SU-DHL-6 (cell line): ENCODE data around the gene RUNX1.

Experiments
- H2AFZ ChIP-seq: fragments of 200-600 bp; sonication (generic); 2 replicates; pipeline ENCODE4 v1.6.1; 2014; ENCODE audit warnings: low read depth, mild to moderate bottlenecking, moderate library complexity, mixed read lengths, antibody characterized with exemption, low read length; ENCODE audit not compliant: severe bottlenecking
- H3F3A ChIP-seq: fragments of 200-600 bp; shearing (Covaris generic); 2 replicates; pipeline ENCODE4 v1.6.0; 2016; ENCODE audit warnings: antibody characterized with exemption, mild to moderate bottlenecking; ENCODE audit not compliant: insufficient read depth
- H3K27ac ChIP-seq: fragments of 200-600 bp; sonication (generic); 2 replicates; pipeline ENCODE4 v1.5.1; 2016; ENCODE audit warnings: low read depth, mild to moderate bottlenecking, low read length, moderate library complexity, mixed read lengths
- H3K27me3 ChIP-seq: fragments of 200-600 bp; sonication (generic), shearing (Covaris generic); 2 replicates; pipeline ENCODE4 v1.6.0; 2014; ENCODE audit warnings: mild to moderate bottlenecking, low read length
- H3K36me3 ChIP-seq: fragments of 200-600 bp; sonication (generic); 2 replicates; pipeline ENCODE4 v1.6.1; 2014; ENCODE audit warnings: mild to moderate bottlenecking, low read length, mixed read lengths
- H3K4me2 ChIP-seq: fragments of 300-600, 200-600 bp; shearing (Covaris generic), sonication (generic); 2 replicates; pipeline ENCODE4 v1.6.0; 2014; ENCODE audit warnings: low read length, low read depth, mild to moderate bottlenecking; ENCODE audit not compliant: poor library complexity, severe bottlenecking
- H3K4me3 ChIP-seq: fragments of 200-600 bp; sonication (generic); 2 replicates; pipeline ENCODE4 v1.5.1; 2014; ENCODE audit warnings: antibody characterized with exemption, low read length, mild to moderate bottlenecking, mixed read lengths; ENCODE audit not compliant: insufficient read depth, poor library complexity, severe bottlenecking
- H3K79me2 ChIP-seq: fragments of 200-600 bp; sonication (generic); 2 replicates; pipeline ENCODE4 v1.6.1; 2014; ENCODE audit warnings: mild to moderate bottlenecking, low read length, moderate library complexity; ENCODE audit not compliant: insufficient read depth
- H3K9ac ChIP-seq: fragments of 200-600 bp; sonication (generic); 2 replicates; pipeline ENCODE4 v1.7.0; 2014; ENCODE audit warnings: mild to moderate bottlenecking, low read length
- H3K9me2 ChIP-seq: fragments of 200-600 bp; sonication (generic); replicated peaks from 2 replicates; pipeline ENCODE4 v1.6.1; 2014; ENCODE audit warnings: low read length; ENCODE audit not compliant: insufficient read depth
- H3K9me3 ChIP-seq: fragments of 200-600 bp; sonication (generic); 2 replicates; pipeline ENCODE4 v1.6.1; 2014; ENCODE audit warnings: low read length, mixed read lengths; ENCODE audit not compliant: insufficient read depth
- H4K20me1 ChIP-seq: fragments of 200-600 bp; sonication (generic); 2 replicates; pipeline ENCODE4 v1.6.1; 2014; ENCODE audit warnings: low read depth, mild to moderate bottlenecking, antibody characterized with exemption, low read length, moderate library complexity, mixed read lengths
- EZH2phosphoT487 ChIP-seq: fragments of 200-600 bp; sonication (generic), shearing (Covaris generic); conservative IDR thresholded peaks from 2 replicates; pipeline ENCODE4 v1.6.1; 2018; ENCODE audit warnings: mild to moderate bottlenecking, antibody characterized with exemption, low read length, moderate library complexity, mixed read lengths
- TF ChIP-seq, protein P1 (sequence below): fragments of 200-600 bp; sonication (generic); IDR thresholded peaks from one replicate; pipeline ENCODE4 v1.5.1; 2017; ENCODE audit warnings: antibody characterized with exemption, mild to moderate bottlenecking, low read length, moderate library complexity; ENCODE audit not compliant: insufficient read depth, poor library complexity, severe bottlenecking

RUNX1 gene

DNA sequence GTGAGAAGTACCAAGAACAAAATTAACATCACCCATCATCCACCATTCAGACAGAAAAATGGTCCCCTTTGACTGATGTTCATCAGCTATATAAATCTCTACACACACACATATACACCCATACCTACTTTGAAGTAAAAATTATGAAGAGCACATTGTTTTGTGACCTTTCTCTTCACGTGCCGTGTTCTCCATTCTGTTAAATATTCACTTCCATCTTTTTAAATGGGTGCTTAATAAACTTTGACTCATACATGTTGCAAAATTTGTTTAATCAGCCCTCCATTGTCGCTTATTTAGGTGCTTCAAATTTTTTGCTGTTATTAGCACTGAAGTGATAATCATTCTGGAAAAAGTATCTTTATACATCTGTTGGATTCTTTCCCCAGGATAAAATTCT, 300.2 kb downstream of the RUNX1 start:
- Histone ChIP-seq H3K27me3 (no peaks in the 10 kb centered on the region), H3K79me2 (no peaks in the 10 kb centered on the region), H3K9me2 (no peaks in the 10 kb centered on the region), H2AFZ (no peak overlapping the region), H3K27ac (no peak overlapping the region), H3K4me2 (no peak overlapping the region), H3K9ac (no peak overlapping the region), H4K20me1 (no peaks in the 10 kb centered on the region), H3K4me3 (no peak overlapping the region), H3K9me3 (no peaks in the 10 kb centered on the region), H3K36me3 (no peaks in the 10 kb centered on the region), H3F3A (no peaks in the 10 kb centered on the region)
- TF ChIP-seq EZH2phosphoT487 = no peak
- TF ChIP-seq, protein P1, sequence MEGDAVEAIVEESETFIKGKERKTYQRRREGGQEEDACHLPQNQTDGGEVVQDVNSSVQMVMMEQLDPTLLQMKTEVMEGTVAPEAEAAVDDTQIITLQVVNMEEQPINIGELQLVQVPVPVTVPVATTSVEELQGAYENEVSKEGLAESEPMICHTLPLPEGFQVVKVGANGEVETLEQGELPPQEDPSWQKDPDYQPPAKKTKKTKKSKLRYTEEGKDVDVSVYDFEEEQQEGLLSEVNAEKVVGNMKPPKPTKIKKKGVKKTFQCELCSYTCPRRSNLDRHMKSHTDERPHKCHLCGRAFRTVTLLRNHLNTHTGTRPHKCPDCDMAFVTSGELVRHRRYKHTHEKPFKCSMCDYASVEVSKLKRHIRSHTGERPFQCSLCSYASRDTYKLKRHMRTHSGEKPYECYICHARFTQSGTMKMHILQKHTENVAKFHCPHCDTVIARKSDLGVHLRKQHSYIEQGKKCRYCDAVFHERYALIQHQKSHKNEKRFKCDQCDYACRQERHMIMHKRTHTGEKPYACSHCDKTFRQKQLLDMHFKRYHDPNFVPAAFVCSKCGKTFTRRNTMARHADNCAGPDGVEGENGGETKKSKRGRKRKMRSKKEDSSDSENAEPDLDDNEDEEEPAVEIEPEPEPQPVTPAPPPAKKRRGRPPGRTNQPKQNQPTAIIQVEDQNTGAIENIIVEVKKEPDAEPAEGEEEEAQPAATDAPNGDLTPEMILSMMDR = no peak

DNA sequence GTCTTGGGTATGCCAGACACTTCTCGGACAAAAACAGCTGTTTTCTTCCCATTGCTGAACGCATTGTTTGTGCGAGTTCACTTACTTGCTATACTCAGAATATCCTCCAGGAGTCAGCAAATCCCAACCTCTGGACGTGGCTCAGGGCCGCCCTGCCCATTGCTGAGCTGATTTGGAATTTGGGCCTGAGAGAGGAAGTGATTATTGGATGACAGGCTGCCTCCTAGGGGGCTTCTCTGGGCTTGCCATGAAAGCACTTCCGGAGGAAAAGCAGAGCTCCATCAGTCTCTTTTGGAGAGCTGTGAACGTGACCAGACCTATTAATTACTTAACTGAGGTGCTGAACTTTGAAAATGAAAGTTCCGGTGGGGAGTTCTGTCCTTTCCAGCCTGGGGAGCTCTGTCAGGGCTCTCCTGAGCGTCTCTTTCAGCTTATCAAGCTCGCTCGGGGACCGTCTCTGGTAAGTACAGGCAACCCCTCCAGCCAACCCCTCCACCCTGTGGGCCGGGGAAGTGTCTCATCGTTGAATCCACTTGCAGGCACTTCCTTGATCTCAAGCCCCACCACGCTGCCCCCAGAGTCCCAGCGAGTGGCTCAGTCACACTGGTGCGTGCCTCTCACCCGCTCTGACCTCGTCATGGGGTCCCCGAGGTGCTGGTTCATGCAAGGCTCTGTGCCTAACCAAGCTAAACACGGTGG, 303.4 kb downstream of the RUNX1 start:
- H3K4me3 ChIP-seq = peak overlapping the region; percentile 8
- H3K9ac ChIP-seq = no peak overlapping the region

DNA sequence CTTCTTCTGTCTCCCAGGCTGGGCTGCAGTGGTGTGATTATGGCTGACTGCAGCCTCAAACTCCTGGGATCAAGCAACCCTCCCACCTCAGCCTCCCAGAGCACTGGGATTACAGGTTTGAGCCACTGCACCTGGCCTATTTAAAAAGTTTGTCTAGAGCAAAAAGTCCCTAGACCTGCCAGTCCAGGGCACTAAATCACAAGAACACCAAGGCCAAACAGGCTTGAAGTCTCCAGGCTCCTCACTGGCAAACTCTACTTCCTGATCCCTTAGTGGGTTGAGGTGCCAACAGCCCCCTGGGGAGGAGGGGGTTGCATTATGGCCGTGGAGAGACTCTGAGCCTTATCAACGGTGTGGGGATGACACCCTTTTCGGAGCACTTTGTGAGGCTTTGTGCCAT, 304.3 kb downstream of the RUNX1 start:
- no peaks in the 10 kb centered on the region for H3K36me3 ChIP-seq
- no peaks in the 10 kb centered on the region for H3K9me3 ChIP-seq
- no peak overlapping the region for H2AFZ ChIP-seq
- H3K27me3 ChIP-seq = no peaks in the 10 kb centered on the region
- H3K9me2 ChIP-seq = no peaks in the 10 kb centered on the region
- H3K4me3 ChIP-seq = no peak overlapping the region
- no peaks in the 10 kb centered on the region for H3F3A ChIP-seq
- TF ChIP-seq EZH2phosphoT487 = no peak
- TF ChIP-seq, protein P1 = no peak
- no peak overlapping the region for H3K9ac ChIP-seq
- H3K79me2 ChIP-seq = no peaks in the 10 kb centered on the region
- no peak overlapping the region for H3K4me2 ChIP-seq
- no peak overlapping the region for H3K27ac ChIP-seq
- no peaks in the 10 kb centered on the region for H4K20me1 ChIP-seq

More for the DNA sequence above, 303.4 kb downstream of the RUNX1 start:
- H3K36me3 ChIP-seq = no peaks in the 10 kb centered on the region
- no peak overlapping the region for H3K27ac ChIP-seq
- H3K27me3 ChIP-seq = no peaks in the 10 kb centered on the region
- H4K20me1 ChIP-seq = no peaks in the 10 kb centered on the region
- H3K9me3 ChIP-seq = no peaks in the 10 kb centered on the region
- H2AFZ ChIP-seq = peak overlapping the region; percentile 68
- H3K9me2 ChIP-seq = no peaks in the 10 kb centered on the region
- no peak for TF ChIP-seq EZH2phosphoT487
- TF ChIP-seq, protein P1 = peak; percentile 77
- H3K4me2 ChIP-seq = peak overlapping the region; percentile 27
- no peaks in the 10 kb centered on the region for H3K79me2 ChIP-seq
- no peaks in the 10 kb centered on the region for H3F3A ChIP-seq
